OCI-LY1 (cell line): ENCODE results near the gene LRRC32.

Experiments
- H2AFZ ChIP-seq: fragments of 200-600 bp; sonication (generic), shearing (Covaris generic); 2 replicates; pipeline ENCODE4 v1.6.0; 2014; ENCODE audit warnings: antibody characterized with exemption, mild to moderate bottlenecking, low read length
- H3F3A ChIP-seq: fragments of 200-600 bp; sonication (generic), shearing (Covaris generic); 2 replicates; pipeline ENCODE4 v1.6.0; 2014; ENCODE audit warnings: mild to moderate bottlenecking, antibody characterized with exemption, low read length, moderate library complexity; ENCODE audit not compliant: insufficient read depth
- H3K27ac ChIP-seq: fragments of 200-600 bp; sonication (generic); 2 replicates; pipeline ENCODE4 v1.5.1; 2014; ENCODE audit warnings: low read length, mixed run types, mild to moderate bottlenecking, low read depth; ENCODE audit not compliant: poor library complexity, severe bottlenecking
- H3K27me3 ChIP-seq: fragments of 200-600 bp; sonication (generic); 2 replicates; pipeline ENCODE4 v1.6.0; 2014; ENCODE audit warnings: antibody characterized with exemption, mild to moderate bottlenecking, low read length, moderate library complexity; ENCODE audit not compliant: insufficient read depth
- H3K36me3 ChIP-seq: fragments of 200-600 bp; sonication (generic); 2 replicates; pipeline ENCODE4 v1.6.1; 2014; ENCODE audit warnings: mild to moderate bottlenecking, antibody characterized with exemption, low read length, moderate library complexity, mixed read lengths; ENCODE audit not compliant: insufficient read depth
- H3K4me1 ChIP-seq: fragments of 200-600 bp; sonication (generic); 2 replicates; pipeline ENCODE4 v1.5.1; 2014; ENCODE audit warnings: mild to moderate bottlenecking, low read length, moderate library complexity; ENCODE audit not compliant: insufficient read depth, severe bottlenecking
- H3K4me2 ChIP-seq: fragments of 200-600 bp; sonication (generic), shearing (Covaris generic); 2 replicates; pipeline ENCODE4 v1.6.1; 2014; ENCODE audit warnings: low read length
- H3K4me3 ChIP-seq: fragments of 200-600 bp; sonication (generic); 2 replicates; pipeline ENCODE4 v1.5.1; 2014; ENCODE audit warnings: low read length, low read depth, mild to moderate bottlenecking, mixed read lengths; ENCODE audit not compliant: poor library complexity, severe bottlenecking
- H3K79me2 ChIP-seq: fragments of 200-600 bp; shearing (Covaris generic); 2 replicates; pipeline ENCODE4 v1.6.1; 2016; ENCODE audit warnings: mixed run types, low read length, mixed read lengths; ENCODE audit not compliant: insufficient read depth
- H3K9ac ChIP-seq: fragments of 200-600 bp; sonication (generic), shearing (Covaris generic); 2 replicates; pipeline ENCODE4 v1.6.1; 2014; ENCODE audit warnings: mild to moderate bottlenecking, low read length, mixed read lengths
- H3K9me2 ChIP-seq: fragments of 200-600 bp; sonication (generic), shearing (Covaris generic); 2 replicates; pipeline ENCODE4 v1.6.1; 2014; ENCODE audit warnings: low read depth, mild to moderate bottlenecking, low read length, mixed read lengths
- H3K9me3 ChIP-seq: fragments of 200-600 bp; shearing (Covaris generic); 2 replicates; pipeline ENCODE4 v1.6.1; 2014; ENCODE audit warnings: low read length, mixed read lengths
- H4K20me1 ChIP-seq: fragments of 200-600 bp; sonication (generic), shearing (Covaris generic); 2 replicates; pipeline ENCODE4 v1.6.0; 2016; ENCODE audit warnings: mild to moderate bottlenecking, low read length; ENCODE audit not compliant: insufficient read depth
- CTCF ChIP-seq: fragments of 200-600 bp; sonication (generic), shearing (Covaris generic); IDR thresholded peaks from 2 replicates; pipeline ENCODE4 v1.5.1; 2017; ENCODE audit warnings: mild to moderate bottlenecking, antibody characterized with exemption, low read length, moderate library complexity, mixed read lengths
- EZH2 ChIP-seq: fragments of 200-600 bp; sonication (generic), shearing (Covaris generic); IDR thresholded peaks from 2 replicates; pipeline ENCODE4 v1.8.0; 2017; ENCODE audit warnings: borderline replicate concordance, mixed run types, mild to moderate bottlenecking, antibody characterized with exemption, low read length, moderate library complexity, mixed read lengths

Gene LRRC32

GRCh38 chr11:76703707-76704106, 33.2 kb upstream of the LRRC32 start:
- H3K4me2 ChIP-seq: no peak overlapping the region
- H3K27me3 ChIP-seq: 0 out of 2 replicates have a peak, but pooled peaks cover 5% of the 10 kb centered on the region
- H4K20me1 ChIP-seq: no peaks in the 10 kb centered on the region
- no peaks in the 10 kb centered on the region for H3K79me2 ChIP-seq
- H3K27ac ChIP-seq: no peak overlapping the region
- no peaks in the 10 kb centered on the region for H3K9me3 ChIP-seq
- no peaks in the 10 kb centered on the region for H3K36me3 ChIP-seq
- TF ChIP-seq CTCF (no peak), EZH2 (no peak)
- H3K4me3 ChIP-seq: no peak overlapping the region
- H3K4me1 ChIP-seq: no peaks in the 10 kb centered on the region
- H2AFZ ChIP-seq: no peak overlapping the region
- no peak overlapping the region for H3K9ac ChIP-seq
- H3F3A ChIP-seq: no peaks in the 10 kb centered on the region
- no peaks in the 10 kb centered on the region for H3K9me2 ChIP-seq

- Histone ChIP-seq H3K9me3 (no peaks in the 10 kb centered on the region), H3K27ac (no peak overlapping the region)
- no peak for TF ChIP-seq EZH2
- TF ChIP-seq CTCF: no peak
Measured at GRCh38 chr11:76702336-76703128, 32.0 kb upstream of the LRRC32 start.

GRCh38 chr11:76701294-76702040, 30.9 kb upstream of the LRRC32 start:
- H3K4me3 ChIP-seq: no peak overlapping the region
- no peak overlapping the region for H3K4me2 ChIP-seq
- H3F3A ChIP-seq: no peaks in the 10 kb centered on the region
- H2AFZ ChIP-seq: no peak overlapping the region
- H3K9ac ChIP-seq: no peak overlapping the region
- no peaks in the 10 kb centered on the region for H3K4me1 ChIP-seq
- H3K36me3 ChIP-seq: no peaks in the 10 kb centered on the region
- H3K79me2 ChIP-seq: no peaks in the 10 kb centered on the region
- no peak overlapping the region for H3K27ac ChIP-seq
- TF ChIP-seq EZH2: no peak
- no peak for TF ChIP-seq CTCF
- H3K9me2 ChIP-seq: no peaks in the 10 kb centered on the region
- H3K9me3 ChIP-seq: no peaks in the 10 kb centered on the region
- H4K20me1 ChIP-seq: no peaks in the 10 kb centered on the region
- peaks cover 5% of the 10 kb centered on the region; the same call in 1 of the 2 replicates for H3K27me3 ChIP-seq

More at GRCh38 chr11:76702336-76703128, 32.0 kb upstream of the LRRC32 start:
- Histone ChIP-seq H3F3A (no peaks in the 10 kb centered on the region), H3K4me3 (no peak overlapping the region), H3K27me3 (0 out of 2 replicates have a peak, but pooled peaks cover 5% of the 10 kb centered on the region), H2AFZ (no peak overlapping the region), H3K9ac (no peak overlapping the region), H3K79me2 (no peaks in the 10 kb centered on the region), H3K4me1 (no peaks in the 10 kb centered on the region), H3K4me2 (no peak overlapping the region), H3K36me3 (no peaks in the 10 kb centered on the region), H4K20me1 (no peaks in the 10 kb centered on the region), H3K9me2 (no peaks in the 10 kb centered on the region)
